GM19452 (cell line): ENCODE results near the gene TXNRD2.

Experiments used
- ATAC-seq: cut with Tn5 transposase; IDR thresholded peaks from one replicate; pipeline ENCODE4 v1.9.1; 2021; ENCODE audit not compliant: unreplicated experiment

TXNRD2 gene

DNA sequence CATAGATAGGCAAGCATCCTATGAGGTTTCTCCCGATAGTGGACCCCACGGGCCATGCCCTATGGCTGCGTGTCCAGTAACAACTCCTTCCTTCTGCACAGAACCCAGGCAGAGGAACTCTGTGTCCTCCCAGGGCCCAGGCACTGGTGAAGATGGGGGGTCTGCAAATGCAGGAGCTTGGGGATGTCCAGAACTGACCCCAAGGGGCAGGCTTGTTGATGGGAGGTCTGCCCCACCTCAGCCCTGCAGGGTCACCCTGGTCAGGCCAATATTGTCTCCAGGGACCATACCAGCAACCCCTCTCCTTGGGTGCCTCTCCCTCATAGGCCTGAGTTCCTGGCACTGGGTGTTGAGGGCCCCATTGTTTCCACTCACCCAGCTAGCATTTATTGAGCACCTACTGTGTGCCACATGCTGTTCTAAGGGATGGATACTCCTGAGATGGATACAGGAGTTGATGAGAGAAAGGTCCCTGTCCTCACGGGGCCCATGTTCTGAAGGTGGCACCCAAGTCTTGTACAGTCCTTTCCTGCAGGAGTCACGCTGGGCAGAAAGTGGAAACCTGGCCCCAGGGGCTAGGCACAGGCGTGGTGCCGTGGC, 26.3 kb upstream of the TXNRD2 start:
- ATAC-seq, result no peak

DNA sequence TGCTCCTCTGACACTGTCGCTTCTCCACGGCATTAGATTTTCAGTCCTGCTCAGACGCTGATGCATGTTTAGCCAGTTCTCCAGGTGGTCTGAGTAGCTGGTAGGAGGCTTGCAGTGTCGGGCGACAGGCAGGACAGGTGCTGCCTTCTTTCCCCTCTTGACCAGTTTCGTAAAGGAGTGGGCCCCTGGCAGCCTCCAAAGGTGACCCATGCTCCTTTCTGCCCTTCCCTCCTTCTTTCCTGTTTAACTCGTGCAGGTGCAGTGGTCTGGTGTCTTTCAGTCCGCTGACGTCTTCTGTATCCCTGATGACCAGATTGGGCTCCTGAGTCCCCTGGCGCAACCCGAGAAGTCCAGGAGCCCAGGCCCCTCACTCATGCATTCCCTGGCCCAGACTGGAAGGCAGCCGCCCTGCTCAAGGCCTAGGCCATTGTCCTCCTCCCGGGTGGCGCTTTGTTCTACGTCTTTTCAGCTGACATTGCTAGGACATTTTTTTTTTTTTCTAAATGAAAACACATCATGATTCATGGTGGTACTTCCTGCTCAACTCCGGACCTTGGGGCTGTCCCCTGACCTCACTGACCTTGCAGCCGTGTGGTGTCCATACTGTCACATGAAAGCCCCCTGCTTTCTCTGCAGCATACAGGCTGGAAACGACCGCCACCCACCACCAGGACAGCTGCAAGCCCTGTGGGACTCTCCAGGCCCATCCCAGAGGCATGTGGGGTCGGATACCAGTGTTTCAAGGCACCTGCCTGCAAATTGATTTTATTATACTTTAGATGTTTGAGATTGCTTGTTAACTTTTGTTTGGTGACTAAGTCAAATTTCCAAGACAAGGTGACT, 25.5 kb upstream of the TXNRD2 start:
- ATAC-seq, result no peak

- ATAC-seq, result no peak
Observed at GRCh38 chr22:19965771-19966709, 24.4 kb upstream of the TXNRD2 start.

DNA sequence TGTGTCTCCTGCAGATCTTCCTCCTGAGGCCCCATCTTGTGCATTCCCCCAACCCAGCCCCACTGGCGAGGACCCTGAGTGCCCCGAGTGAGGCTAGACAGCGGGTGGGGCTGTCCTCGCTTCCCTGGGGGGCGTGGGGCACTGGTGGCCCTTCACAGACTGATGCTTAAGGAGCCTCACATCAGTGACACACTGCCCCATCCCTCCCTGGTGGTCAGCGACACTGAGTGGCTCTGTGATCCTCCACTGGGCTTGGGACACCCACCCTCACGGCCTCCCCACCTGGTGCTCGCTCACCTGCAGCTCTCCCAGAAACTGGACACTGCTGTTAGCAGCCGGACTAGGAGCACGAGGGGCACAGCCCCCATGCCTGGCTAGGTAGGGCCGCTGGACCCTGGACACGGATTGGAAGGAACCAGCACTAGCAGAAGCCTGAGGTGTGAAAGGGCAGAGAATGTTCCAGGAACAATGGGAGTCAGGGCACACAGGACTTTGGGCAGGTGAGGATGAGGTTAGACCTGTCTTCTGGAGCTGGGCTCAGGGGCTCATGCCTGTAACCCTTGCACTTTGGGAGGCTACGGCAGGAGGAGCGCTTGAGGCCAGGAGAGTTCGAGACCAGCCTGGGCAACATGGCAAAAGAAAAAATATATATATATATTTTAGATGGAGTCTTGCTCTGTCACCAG, 23.2 kb upstream of the TXNRD2 start:
- ATAC-seq, result no peak

GRCh38 chr22:19963863-19964642, 22.4 kb upstream of the TXNRD2 start:
- no peak for ATAC-seq

GRCh38 chr22:19962909-19963806, 21.5 kb upstream of the TXNRD2 start:
- ATAC-seq, result no peak

GRCh38 chr22:19962246-19962908, 20.8 kb upstream of the TXNRD2 start:
- ATAC-seq, result no peak

DNA sequence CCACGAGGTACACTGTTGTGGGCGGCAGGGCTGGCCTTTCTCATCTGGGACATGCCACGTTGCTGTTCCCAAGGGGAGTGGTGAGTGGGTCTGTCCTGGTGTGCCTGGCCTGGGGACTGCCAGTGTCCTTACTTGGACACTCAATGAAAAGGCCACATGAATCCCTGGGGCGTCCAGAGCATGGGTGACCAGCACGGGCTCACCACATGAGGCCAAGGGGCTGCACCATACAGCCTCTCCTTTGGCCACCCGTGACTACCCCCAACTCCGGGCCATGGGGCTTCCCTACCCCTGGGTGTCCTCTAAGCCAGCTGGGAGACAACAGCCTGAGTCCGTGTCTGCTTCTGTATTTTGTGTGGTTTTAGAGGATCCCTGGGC, 20.2 kb upstream of the TXNRD2 start:
- ATAC-seq, result no peak

DNA sequence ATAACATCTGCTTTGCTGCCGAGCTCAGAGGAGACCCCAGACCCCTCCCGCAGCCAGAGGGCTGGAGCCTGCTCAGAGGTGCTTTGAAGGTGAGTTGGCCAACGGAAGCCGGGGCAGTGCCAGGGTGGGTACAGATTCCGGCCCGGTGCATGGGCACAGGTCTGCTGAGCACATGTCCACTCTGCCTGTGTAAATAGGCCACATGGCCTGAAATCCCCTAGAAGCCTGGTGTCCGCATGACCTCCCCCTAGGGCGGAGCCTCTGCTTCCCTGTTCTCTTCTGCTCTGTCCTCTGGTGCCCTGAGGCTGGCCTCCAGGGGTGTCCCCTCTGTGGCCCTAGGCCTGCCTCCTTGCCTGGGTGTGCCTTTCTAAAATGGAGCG, 19.6 kb upstream of the TXNRD2 start:
- no peak for ATAC-seq

- ATAC-seq, result no peak
Observed at GRCh38 chr22:19960491-19961200, 19.0 kb upstream of the TXNRD2 start.

- no peak for ATAC-seq
Observed at GRCh38 chr22:19959587-19960490, 18.2 kb upstream of the TXNRD2 start.

DNA sequence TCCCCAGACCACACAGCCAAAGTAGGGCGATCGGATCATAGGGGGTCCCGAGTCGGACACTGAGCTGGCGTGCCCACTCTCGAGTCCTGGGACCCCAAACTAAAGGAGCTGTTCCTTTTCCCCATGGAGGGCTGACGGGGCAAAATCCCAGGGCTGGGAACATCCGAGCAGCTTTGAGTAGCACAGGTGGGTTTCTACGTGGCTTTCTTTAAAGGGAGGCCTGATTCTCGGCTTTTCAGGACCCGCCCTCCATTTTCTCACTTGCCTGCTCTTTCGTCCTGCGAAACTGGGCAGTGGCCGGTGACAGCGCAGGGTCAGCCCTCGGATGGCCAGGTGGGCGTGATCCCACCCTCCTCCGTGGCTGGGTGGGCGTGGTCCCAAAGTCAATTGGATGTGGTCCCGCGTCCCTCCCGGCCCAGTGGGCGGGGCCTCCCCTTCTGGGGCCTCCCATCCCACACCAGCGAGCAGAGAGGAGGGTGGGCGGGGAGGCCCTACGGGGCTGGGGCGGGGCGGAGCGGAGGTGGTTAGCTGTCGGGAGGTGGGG, 17.5 kb upstream of the TXNRD2 start:
- ATAC-seq, result no peak

- ATAC-seq, result no peak
Observed at GRCh38 chr22:19958083-19959042, 16.7 kb upstream of the TXNRD2 start.

- no peak for ATAC-seq
Observed at GRCh38 chr22:19957445-19957844, 15.8 kb upstream of the TXNRD2 start.

GRCh38 chr22:19955241-19956128, 13.9 kb upstream of the TXNRD2 start:
- no peak for ATAC-seq
